NCI-H524 (cell line): ENCODE data around the gene SPDYE5.
"Not testable (repeated sequence)": the region's sequence is repeated elsewhere in the genome, so short reads cannot be mapped to it uniquely, and the experiment has no call there.

ENCODE experiments used
- DNase-seq, 2 experiments: peaks; one replicate each; lab custom pipeline; 2025; lab: John Stamatoyannopoulos, UW

The SPDYE5 gene

GRCh38 chr7:75492020-75492419 is at the start of gene SPDYE5:
Gene SPDYE5 (plus strand): TSS chr7:75492320. CDS start chr7:75494048, 1,728 bp downstream.
- not testable (repeated sequence) for DNase-seq

DNA sequence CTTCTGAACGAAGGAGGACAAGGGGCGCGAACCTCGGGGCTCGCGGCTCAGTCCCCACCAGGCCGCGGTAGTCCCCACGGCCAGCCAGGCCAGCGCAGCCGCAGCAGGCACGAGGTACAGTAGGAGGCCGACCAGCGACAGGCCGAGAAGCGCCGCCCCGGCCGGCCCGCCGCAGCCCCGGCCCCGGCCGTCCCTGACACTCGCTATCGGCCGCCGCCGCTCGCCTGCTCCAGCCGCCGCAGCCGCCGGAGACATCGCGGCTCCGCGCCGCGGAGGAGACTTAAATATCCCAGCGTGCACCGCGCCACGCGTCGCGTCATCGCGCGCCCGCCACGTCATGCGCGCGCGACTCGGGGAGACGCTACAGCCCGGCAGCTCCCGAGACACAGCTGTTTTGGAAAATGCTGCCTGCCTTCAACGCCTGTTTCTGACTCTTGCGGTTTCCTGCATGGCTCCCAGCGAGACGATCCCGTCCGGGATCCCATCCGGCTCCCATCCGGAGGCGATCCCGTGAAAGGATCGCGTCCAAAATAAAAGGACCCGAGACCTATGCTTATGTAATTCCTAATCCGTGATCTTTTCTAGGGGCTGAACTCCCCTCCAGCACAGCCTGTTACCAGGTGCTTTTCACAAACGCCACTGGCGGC is 49.5 kb upstream of the SPDYE5 start:
- not testable (repeated sequence) for DNase-seq

- DNase-seq = not testable (repeated sequence)
Measured at GRCh38 chr7:75449946-75450345, 42.2 kb upstream of the SPDYE5 start.

DNA sequence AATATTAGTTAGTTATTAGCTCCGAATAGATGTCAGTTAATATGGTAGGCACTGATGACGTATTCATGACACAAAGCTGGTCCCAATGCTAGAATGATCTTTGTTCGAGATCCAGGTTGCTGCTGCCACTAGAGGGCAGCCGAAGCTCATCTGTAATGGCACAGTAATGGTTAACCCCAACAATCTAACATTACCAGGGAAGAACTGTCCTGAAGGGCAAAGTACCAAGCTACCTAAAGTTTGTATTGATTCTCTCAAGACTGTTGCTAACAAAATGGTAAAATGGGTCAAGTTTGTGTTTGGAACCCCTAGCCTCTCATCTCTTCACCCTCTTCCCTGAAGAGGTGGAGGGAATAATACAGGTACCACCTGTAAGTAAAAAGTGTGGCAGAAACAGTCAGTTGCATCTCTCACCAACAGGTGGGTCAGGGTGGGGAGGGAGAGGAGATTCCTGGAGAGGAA is 39.6 kb upstream of the SPDYE5 start:
- DNase-seq = not testable (repeated sequence)

DNA sequence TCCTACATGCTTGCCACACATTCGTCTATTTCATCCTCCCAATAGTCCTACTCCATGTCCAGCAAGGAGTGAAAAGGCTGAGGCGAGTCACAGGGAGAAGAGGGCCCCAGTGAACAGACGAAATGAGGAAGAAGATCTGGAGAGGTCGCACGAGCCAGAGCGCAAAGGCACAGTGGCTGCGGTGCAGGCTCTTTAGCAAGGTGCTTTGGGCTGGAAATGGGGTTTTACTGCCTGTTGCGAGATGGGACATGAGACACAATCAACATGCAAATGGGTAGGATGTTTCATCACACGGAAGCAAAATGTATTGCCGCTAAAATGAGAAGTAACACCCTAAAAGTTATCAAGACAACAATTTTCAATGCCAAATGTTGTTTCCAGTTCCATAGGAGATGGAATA is 35.7 kb upstream of the SPDYE5 start:
- DNase-seq = not testable (repeated sequence)

DNA sequence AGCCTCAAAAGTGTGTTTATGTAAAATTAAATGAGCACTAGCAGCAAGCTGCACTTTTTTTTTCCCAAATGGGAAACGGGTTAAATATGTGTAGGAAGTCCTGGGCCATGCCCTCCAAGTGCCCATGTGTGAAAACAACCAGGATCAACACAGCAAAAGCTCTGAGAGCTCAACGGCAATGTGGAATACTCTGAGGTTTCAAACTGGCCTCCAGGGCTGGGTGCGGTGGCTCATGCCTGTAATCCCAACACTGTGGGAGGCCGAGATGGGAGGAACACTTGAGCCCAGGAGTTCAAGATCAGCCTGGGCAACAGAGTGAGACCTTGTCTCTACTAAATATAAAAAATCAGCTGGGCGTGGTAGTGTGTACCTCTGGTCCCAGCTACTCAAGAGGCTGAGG is 34.1 kb upstream of the SPDYE5 start:
- DNase-seq = not testable (repeated sequence)

DNA sequence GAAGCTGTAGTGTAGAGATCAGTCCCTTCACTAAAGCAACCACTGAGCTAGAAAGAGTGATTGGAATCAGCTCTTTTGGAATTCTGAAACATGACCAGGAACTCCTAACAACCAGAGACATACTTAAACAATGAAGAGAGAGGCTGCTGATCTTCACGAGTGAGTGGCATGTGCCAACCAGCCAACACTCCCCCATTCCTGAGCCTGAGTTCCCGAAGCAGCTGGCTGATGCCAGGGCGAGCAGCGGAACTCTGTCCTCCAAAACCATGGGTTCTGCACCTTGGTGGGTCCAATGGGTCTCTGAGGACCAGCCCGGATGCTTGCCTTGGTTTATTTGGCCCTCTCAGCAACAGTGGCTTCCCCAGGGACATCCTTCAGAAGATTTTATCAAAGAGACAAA is 31.6 kb upstream of the SPDYE5 start:
- not testable (repeated sequence) for DNase-seq

DNA sequence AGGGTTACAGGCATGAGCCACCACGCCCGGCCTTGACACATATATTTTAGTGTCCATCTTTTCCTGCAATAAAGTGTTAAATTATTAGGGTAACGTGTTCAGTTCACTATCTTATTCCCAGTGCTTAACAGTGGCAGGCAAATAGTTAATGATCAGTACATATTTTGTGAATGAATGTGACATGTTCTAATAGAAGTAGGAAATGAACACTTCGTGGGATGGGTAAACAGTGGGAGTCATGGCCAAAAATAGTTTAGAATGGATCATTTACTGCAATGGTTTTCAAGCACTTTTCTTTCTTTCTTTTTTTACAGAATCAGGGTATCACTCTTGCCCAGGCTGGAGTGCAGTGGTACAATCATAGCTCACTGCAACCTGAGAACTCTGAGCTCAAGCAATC is 22.0 kb upstream of the SPDYE5 start:
- DNase-seq = not testable (repeated sequence)

GRCh38 chr7:75477457-75477856 is 14.7 kb upstream of the SPDYE5 start:
- DNase-seq = not testable (repeated sequence)

DNA sequence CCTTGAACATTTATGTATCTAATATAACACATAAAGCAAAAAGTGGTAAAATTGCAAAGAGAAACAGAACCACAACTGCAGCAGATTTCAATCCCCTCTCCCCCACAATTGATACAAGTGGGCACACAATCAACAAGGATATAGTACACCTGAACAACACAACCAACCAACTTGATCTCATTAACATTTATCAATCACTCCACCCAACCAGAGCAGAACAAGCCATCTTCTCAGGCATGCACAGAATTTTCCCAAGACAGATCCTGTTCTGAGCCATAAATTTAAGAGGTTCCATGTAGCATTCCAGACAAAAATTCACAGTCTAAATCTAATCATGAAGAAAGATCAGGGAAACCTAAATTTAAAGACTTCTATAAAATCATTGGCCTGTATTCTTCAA is 11.8 kb upstream of the SPDYE5 start:
- not testable (repeated sequence) for DNase-seq

- DNase-seq = peak in 1 of 2 experiments; percentile 5
Measured at GRCh38 chr7:75485355-75485978, 6.7 kb upstream of the SPDYE5 start.

- DNase-seq = peak; percentile 75 to 90
Measured at GRCh38 chr7:75485979-75486643, 6.0 kb upstream of the SPDYE5 start, which contains the start of gene POM121C. Gene POM121C (minus strand): TSS chr7:75486299. CDS start chr7:75441496, 44,803 bp downstream.

- not testable (repeated sequence) for DNase-seq
Measured at GRCh38 chr7:75509033-75509432, 16.9 kb downstream of the SPDYE5 start.

- DNase-seq = not testable (repeated sequence)
Measured at GRCh38 chr7:75518842-75519241, 26.7 kb downstream of the SPDYE5 start.

- DNase-seq = not testable (repeated sequence)
Measured at GRCh38 chr7:75521727-75522126, 29.6 kb downstream of the SPDYE5 start.

- DNase-seq = not testable (repeated sequence)
Measured at GRCh38 chr7:75527224-75527722, 35.2 kb downstream of the SPDYE5 start.

DNA sequence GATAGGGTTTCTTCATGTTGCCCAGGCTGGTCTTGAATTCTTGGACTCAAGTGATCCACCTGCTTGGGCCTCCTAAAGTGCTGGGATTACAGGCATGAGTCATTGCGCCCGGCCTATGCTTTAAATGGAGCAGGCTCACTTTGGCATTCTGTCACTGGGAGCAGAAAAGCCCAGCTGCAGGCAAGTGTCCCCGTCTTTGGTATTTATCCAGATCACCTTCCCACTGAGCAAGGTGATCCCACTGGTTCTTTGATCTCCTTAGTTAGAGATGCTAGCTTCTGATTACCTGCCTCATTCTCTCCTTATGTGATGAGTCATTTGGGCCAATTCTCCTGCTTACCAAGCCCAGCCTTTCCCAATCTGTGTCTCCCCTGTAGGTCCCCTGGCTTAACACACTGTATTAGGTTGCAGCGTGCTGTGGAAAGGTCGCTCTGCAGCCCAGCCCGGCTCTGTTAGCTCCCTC is 39.3 kb downstream of the SPDYE5 start:
- peak in 1 of 2 experiments; percentile 20 for DNase-seq

DNA sequence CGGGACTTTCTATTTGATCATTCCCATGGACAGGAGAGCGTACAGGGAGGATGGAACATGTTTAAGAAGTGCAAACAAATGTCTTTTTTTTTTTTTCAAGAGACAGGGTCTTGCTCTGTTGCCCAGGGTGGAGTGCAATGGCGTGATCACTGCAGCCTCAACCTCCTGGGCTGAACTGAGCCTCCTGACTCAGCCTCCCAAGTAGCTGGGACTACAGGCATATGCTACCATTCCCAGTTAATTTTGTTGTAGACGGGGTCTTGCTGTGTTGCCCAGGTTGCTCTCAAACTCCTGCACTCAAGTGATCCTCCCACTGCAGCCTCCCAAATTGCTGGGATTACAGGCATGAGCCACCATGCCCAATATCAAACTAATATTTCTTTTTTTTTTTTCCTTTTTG is 40.5 kb downstream of the SPDYE5 start:
- no peak for DNase-seq

GRCh38 chr7:75533926-75534325 is 41.8 kb downstream of the SPDYE5 start:
- no peak for DNase-seq

DNA sequence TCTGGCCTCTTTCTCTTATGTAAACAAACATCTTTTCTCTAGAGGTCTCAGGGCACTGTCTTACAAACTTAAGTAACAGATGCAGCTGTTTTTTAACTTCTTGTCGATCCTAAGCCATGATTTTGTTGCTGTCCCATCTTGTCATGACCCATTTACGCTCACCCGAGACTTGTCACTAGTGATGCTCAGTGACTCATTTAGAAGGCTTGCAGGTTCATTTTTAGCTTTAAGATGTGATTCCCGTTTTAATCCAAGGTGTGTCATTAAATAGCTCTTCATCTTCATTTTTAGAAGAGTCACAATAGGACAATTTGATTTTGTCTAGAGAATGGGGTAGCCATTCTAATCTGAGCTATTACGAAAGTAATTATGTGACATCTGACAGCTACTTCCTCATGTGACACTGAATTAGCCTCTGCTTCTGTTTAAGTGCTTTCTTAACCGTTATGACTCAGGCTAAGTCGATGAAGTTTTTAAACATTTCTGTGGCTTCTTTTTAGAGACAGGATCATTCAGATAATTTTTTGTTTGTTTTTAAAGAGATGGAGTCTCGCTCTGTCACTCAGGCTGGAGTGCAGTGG is 42.7 kb downstream of the SPDYE5 start:
- DNase-seq = peak in 1 of 2 experiments; percentile 9

DNA sequence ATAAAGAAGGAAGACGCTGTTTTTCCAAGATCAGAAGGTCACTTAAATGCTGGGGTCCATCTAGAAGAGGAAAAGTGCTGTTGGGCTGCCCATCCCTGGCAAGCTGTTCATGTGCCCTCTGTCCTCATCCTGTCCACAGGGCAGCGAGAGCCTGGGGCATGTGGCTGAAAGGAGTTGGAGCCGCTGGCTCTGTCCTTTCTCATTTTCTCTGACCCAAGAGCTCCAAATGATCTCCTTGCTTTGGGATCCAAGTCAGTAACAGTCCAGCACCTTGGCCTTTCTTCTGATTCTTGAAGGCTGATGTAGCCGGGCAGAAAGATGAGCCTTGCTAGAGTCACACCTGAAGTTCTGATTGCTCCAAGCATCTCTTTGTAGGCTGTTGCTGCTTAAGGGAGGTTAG is 44.4 kb downstream of the SPDYE5 start:
- DNase-seq = no peak

- DNase-seq = no peak
Measured at GRCh38 chr7:75536940-75537538, 44.9 kb downstream of the SPDYE5 start.
